Uterus (tissue), 4 donors: ENCODE measurements around the gene ZMYND8. TPM values are rescaled to one million over a fixed set of nuclear protein-coding genes. Genes with fewer than 3 reads are reported as not detected.

Source experiments
- DNase-seq, 2 donors: peaks; one replicate each; pipeline ENCODE4 v3.0.0-alpha.2; 2019 to 2020
- H3K27ac ChIP-seq, 2 donors: fragments of 200-600 bp; sonication (generic); 1 replicate in 1 of 2; 2 replicates in 1 of 2; pipeline ENCODE4 v1.5.1; 2016 to 2018
- H3K27me3 ChIP-seq, 2 donors: fragments of 200-600 bp; sonication (generic); one replicate each; pipeline ENCODE4 v1.5.1; 2018 to 2019; ENCODE audit warnings: control low read depth in 1 of 2
- H3K36me3 ChIP-seq, 2 donors: fragments of 200-600 bp; sonication (generic); one replicate each; pipeline ENCODE4 v1.5.1; 2019; ENCODE audit warnings: control low read depth in 1 of 2
- H3K4me1 ChIP-seq, 2 donors: fragments of 200-600 bp; sonication (generic); one replicate each; pipeline ENCODE4 v1.5.1; 2018 to 2019; ENCODE audit warnings: control low read depth in 1 of 2
- H3K4me3 ChIP-seq, 2 donors: fragments of 200-600 bp; sonication (generic); 1 replicate in 1 of 2; 2 replicates in 1 of 2; pipeline ENCODE4 v1.5.1; 2018 to 2019; ENCODE audit warnings: mild to moderate bottlenecking in 1 of 2
- H3K9me3 ChIP-seq, 2 donors: fragments of 200-600 bp; sonication (generic); one replicate each; pipeline ENCODE4 v1.5.1; 2019; ENCODE audit warnings: control low read depth in 1 of 2
- POLR2A ChIP-seq, 2 donors: fragments of 450-650 bp; IDR thresholded peaks; one replicate each; pipeline ENCODE4 v1.6.1; 2016; ENCODE audit warnings: antibody characterized with exemption in 2 of 2, mild to moderate bottlenecking in 1 of 2, moderate library complexity in 1 of 2
- intact Hi-C: fragments of 100-400 bp; cut with DNase I; formaldehyde crosslinking; loops from one replicate; pipeline ENCODE4 v1.15.1; 2023; ENCODE audit warnings: low total_unique reads
- total RNA-seq, 4 donors: library from RNA; depleted of rRNA in 3 of 4; stranded (reverse); fragments of >200 nt in 3 of 4; gene quantifications; one replicate each; pipeline versions ENCODE4 v1.1.0 to v1.2.4, GENCODE V29; 2014 to 2023
- TF ChIP-seq, protein P1 (sequence below), 4 experiments: fragments of 200-600 bp in 2 of 4; fragments of 450-650 bp in 2 of 4; sonication (generic) in 2 of 4; IDR thresholded peaks; one replicate each; pipeline ENCODE4 v1.5.1; 2016 to 2019; ENCODE audit warnings: antibody characterized with exemption in 4 of 4, mild to moderate bottlenecking in 2 of 4, moderate library complexity in 1 of 4
- donor health status: DM: yes; HTN: yes; CAD: no.

The ZMYND8 gene
- total RNA-seq, 4 donors from 2014 or later: 10.2 to 26.7 (median 16.0) TPM

DNA sequence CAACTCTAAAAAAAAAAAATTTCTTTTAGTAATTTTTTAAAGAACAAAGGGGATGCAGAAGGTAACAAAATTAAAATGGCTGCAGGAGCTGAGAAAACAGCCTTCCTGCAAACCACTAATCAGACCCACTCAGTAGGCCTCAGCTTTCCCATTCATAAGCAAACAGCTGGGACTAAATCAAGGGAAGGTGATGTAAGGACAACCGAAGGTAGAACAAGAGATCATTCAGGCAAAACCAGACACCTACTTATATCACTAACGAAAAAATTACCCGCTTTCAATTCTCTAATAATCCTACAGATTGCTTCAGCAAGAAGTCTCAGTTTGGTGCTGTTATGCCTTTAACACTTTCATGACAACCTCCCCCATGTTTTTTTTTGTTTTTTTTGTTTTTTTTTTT is 124.0 kb downstream of the ZMYND8 start:
- H3K4me3 ChIP-seq: no peak overlapping the region
- H3K4me1 ChIP-seq: no peaks in the 10 kb centered on the region
- H3K9me3 ChIP-seq: no peaks in the 10 kb centered on the region
- no peak for DNase-seq
- no peak for TF ChIP-seq POLR2A (IDR thresholded peaks at IDR 0.05)
- TF ChIP-seq, protein P1, sequence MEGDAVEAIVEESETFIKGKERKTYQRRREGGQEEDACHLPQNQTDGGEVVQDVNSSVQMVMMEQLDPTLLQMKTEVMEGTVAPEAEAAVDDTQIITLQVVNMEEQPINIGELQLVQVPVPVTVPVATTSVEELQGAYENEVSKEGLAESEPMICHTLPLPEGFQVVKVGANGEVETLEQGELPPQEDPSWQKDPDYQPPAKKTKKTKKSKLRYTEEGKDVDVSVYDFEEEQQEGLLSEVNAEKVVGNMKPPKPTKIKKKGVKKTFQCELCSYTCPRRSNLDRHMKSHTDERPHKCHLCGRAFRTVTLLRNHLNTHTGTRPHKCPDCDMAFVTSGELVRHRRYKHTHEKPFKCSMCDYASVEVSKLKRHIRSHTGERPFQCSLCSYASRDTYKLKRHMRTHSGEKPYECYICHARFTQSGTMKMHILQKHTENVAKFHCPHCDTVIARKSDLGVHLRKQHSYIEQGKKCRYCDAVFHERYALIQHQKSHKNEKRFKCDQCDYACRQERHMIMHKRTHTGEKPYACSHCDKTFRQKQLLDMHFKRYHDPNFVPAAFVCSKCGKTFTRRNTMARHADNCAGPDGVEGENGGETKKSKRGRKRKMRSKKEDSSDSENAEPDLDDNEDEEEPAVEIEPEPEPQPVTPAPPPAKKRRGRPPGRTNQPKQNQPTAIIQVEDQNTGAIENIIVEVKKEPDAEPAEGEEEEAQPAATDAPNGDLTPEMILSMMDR (IDR thresholded peaks at IDR 0.05): no peak
- H3K36me3 ChIP-seq: no peaks in the 10 kb centered on the region
- intact Hi-C loops: no loop called here
- H3K27ac ChIP-seq: no peak overlapping the region
- no peaks in the 10 kb centered on the region for H3K27me3 ChIP-seq

DNA sequence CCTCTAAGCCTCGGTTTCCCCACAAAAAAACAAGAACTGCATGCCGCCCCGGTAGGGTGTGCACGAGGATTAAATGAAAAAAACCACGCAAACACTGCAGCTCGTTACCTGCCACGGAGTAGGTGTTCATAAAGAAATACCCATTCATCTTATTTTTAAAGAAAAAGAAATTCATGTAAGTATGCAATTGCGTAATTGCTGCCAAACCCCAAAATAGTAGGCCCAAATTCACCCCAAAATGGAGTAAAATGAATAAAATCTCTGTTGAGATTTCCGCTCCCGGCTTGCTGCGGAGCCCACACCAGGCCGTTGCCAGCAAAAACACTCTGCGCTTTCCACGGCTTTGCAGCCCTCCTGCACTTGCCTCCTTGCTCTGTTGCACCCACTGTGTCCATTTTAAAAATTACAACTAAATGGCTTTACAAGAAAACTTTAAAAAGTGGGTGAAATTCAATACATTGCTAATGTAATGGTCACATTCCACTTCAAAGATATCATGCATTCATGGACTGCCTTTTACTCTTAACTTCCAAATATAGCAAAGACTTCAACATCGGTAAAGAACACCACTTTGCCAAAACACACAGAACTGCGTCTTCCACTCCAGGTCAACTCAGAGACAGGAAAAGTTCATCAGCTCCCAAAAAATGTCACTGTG is 125.0 kb downstream of the ZMYND8 start:
- no peak overlapping the region for H3K4me3 ChIP-seq
- no peak for DNase-seq
- H3K36me3 ChIP-seq: no peaks in the 10 kb centered on the region

DNA sequence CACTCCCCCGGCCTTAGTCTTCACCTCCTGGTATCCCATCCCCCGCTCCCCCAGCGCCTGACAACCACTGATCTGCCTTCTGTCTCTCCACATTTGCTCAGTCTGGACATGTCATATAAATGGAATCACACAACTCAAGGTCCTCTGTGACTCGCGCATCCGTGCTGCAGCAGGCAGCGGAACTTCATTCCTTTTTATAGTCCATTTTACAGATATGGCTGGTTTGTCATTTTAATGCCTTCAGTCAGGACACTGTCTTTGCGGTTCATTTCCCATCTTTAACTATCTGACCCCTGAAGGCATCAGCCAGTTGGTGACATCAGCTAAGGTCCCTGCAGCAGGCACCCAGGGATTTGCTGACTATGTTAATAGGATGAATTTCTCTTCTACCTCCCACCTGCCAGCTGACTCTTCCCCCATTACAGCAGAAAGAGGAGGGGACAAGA is 125.7 kb downstream of the ZMYND8 start:
- intact Hi-C loops: no loop called here
- no peaks in the 10 kb centered on the region for H3K36me3 ChIP-seq

More for the DNA sequence above, 125.0 kb downstream of the ZMYND8 start:
- intact Hi-C loops: no loop called here
- Histone ChIP-seq H3K4me1 (no peaks in the 10 kb centered on the region), H3K27me3 (no peaks in the 10 kb centered on the region), H3K27ac (no peak overlapping the region), H3K9me3 (no peaks in the 10 kb centered on the region)
- TF ChIP-seq, protein P1 (IDR thresholded peaks at IDR 0.05): no peak
- no peak for TF ChIP-seq POLR2A (IDR thresholded peaks at IDR 0.05)

DNA sequence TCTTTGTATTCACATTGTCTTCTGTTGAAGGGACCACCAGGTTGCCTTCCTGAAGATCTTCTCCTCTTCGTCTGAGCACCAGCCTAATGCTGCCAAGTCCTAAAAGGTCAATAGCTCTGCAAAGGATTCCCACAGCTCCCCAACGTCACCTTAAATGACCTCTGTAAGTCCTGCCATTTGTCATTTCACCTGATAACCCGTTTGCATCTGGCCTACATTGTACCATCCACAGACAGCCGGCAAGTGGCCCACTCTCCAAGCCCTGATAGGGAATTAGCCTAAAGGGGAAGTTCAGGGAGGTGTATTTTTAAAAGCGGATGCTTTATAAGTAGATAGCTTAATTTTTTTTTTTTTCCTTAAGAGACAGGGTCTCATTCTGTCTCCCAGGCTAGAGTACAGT is 127.8 kb downstream of the ZMYND8 start:
- H3K27ac ChIP-seq: no peak overlapping the region
- DNase-seq: no peak
- no peaks in the 10 kb centered on the region for H3K27me3 ChIP-seq
- H3K4me3 ChIP-seq: no peak overlapping the region
- intact Hi-C loops: no loop called here
- H3K36me3 ChIP-seq: no peaks in the 10 kb centered on the region
- TF ChIP-seq, protein P1 (IDR thresholded peaks at IDR 0.05): no peak
- TF ChIP-seq POLR2A (IDR thresholded peaks at IDR 0.05): no peak
- no peaks in the 10 kb centered on the region for H3K9me3 ChIP-seq
- H3K4me1 ChIP-seq: no peaks in the 10 kb centered on the region

More for the DNA sequence above, 125.7 kb downstream of the ZMYND8 start:
- no peak for DNase-seq
- no peak overlapping the region for H3K27ac ChIP-seq
- TF ChIP-seq, protein P1 (IDR thresholded peaks at IDR 0.05): no peak
- no peak for TF ChIP-seq POLR2A (IDR thresholded peaks at IDR 0.05)
- H3K4me1 ChIP-seq: no peaks in the 10 kb centered on the region
- H3K9me3 ChIP-seq: no peaks in the 10 kb centered on the region
- no peaks in the 10 kb centered on the region for H3K27me3 ChIP-seq
- H3K4me3 ChIP-seq: no peak overlapping the region

DNA sequence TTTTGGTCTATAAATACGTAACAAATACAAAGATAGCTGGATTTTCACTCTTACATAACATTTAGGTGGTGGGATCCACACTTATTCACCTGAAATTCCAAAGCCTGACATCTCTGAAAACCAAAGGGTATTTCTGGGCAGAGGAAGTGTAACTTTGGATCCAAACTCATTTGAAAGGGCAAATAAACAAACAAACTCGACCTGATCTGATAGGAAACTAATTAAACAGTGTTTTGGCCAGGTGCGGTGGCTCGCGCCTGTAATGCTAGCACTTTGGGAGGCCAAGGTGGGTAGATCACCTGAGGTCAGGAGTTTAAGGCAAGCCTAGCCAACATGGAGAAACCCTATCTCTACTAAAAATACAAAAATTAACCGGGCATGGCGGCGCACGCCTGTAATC is 128.9 kb downstream of the ZMYND8 start:
- H3K27me3 ChIP-seq: no peaks in the 10 kb centered on the region
- no peak for DNase-seq
- intact Hi-C loops: no loop called here
- H3K27ac ChIP-seq: no peak overlapping the region
- no peaks in the 10 kb centered on the region for H3K4me1 ChIP-seq
- TF ChIP-seq, protein P1 (IDR thresholded peaks at IDR 0.05): no peak
- TF ChIP-seq POLR2A (IDR thresholded peaks at IDR 0.05): no peak
- H3K36me3 ChIP-seq: no peaks in the 10 kb centered on the region
- H3K9me3 ChIP-seq: no peaks in the 10 kb centered on the region
- no peak overlapping the region for H3K4me3 ChIP-seq
